ENCODE results near the gene MFSD6.
A peak's percentile ranks its signal among the peaks of the same experiment; 100 is the strongest.
"Not testable (repeated sequence)": the region's sequence is repeated elsewhere in the genome, so short reads cannot be mapped to it uniquely, and the experiment has no call there.

Gene MFSD6

DNA sequence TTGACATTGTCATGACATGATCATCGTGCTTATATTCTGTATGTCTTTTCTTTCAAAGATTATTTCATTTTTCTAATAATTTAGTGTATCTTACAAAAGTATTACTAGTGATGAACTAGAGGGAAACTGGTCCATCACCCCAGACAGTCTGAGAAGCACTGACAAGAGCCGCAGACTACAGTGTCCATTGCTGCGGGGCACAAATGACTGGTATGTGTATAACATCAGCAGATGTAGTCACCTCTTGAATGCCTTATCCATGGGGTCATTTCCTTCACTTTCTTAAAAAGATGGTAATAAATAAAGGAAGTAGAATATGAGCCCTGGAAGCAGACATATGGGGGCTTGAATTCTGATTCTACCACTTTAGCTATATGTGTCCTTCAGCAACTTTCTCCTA is 96.8 kb downstream of the MFSD6 start:
- no peak for DNase-seq

DNA sequence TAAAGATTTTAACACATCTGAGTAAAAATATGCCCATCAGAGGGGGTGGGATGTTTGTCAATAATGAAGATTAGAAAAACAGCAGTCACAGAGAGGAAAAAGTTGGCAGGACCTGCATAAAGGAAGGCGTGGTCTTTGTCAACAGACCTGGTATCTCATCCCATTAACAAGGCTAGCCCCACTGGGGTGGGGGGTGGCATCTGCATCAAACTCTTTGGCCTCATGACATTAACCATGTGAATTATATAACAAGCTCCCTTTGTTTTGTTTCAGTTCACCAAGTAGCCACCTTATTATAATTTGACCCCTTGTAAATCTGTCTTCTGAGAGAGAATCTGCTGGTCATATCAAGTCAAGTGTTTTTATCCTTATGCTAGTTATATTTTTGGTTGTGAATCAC is 97.5 kb downstream of the MFSD6 start:
- DNase-seq, result no peak

DNA sequence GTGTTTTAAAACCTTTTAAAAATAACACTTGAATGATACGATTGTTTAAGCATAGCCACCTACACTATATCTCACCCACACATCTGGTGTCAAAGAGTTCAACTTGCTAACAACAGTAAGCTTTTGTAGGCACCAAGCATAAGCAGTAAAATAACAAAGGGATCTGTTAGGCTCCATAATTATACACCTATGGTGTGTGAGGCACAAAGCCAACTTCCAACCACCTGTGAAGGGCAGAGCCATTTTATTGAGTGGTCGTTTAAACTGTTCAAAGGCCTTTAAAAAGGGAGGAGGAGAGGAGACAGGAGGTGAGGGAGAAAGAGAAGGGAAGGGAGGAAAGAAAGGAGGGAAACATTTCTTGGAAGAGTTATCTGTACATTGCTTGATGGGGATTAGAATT is 98.5 kb downstream of the MFSD6 start:
- DNase-seq, result peak; percentile 85

DNA sequence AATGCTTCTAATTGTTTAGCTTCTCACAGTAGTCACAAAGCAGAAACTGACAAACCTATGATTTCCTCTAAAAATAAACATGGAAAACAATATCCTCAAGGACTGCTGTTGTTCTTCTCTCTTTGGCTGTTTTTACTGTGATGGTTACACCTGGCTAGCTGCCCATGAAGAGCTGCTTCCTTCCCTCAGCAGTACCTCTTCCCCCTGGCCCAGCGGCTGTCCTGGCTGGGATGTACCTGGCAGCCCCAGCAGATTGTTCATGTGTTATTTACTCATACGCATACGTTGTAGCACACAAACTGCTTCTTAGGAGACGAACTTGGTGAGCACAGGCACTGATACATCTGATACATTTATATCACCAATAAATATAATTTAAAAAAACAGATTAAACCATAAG is 99.0 kb downstream of the MFSD6 start:
- DNase-seq, result peak; percentile 82

DNA sequence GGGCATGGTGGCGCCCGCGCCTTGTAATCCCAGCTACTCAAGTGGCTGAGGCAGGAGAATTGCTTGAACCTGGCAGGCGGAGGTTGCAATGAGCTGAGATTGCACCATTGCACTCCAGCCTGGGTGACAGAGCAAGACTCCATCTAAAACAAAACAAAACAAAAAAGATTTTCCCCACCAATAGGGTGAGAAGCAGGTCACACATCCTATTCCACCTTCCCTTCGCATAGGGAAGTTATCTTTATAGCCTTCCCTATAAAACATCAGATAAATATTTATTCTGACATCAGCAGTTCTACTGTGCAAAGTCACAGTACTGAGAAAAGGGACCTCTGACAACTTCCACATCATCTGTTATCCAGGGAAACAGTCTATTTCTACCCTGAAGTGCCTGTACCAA is 101.7 kb downstream of the MFSD6 start:
- DNase-seq, result not testable (repeated sequence)

DNA sequence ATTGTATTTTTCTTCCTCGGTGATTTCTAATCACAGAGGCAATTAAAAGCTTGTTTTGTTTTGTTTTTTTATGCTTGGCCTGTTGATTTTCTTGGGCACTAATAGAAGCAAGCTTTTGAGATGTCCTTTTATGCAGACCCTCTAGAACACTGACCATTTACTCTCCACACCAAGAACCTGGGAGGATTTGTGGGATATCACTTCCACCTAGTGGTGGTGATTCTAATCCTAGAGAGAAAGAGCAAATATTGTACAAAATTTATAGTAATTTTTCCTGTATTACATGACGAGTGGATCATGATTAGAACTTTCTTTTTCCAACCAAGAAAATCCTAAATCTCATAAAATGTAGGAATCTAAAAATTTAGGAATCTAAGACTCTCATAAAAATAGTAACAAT is 102.9 kb downstream of the MFSD6 start:
- peak; percentile 24 for DNase-seq

DNA sequence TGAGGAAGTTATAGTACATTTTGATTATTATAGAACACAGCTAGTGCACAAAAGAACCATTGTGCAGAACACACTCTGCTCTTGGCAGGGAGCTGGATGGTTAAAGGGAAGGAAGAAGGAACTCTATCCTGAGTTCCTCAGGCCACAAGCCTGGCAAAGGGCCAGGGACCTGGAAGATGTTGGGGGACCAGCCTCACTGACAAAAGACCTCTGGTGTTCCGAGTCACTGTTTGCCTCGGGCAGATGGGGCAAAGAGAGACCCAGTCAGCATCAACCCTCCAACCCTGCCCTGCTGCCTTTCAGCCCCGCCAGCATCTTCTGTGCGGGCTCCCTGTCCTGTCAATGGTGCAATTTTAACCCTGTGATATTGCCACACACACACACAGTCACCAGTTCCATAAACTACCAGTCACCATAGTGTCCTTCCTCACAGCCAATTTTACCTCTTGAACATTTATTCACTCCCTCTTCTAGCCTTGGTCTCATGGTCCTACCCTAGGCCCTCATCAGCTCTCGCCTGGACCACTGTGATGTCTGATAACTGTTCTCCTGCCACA is 104.5 kb downstream of the MFSD6 start:
- DNase-seq, result no peak

DNA sequence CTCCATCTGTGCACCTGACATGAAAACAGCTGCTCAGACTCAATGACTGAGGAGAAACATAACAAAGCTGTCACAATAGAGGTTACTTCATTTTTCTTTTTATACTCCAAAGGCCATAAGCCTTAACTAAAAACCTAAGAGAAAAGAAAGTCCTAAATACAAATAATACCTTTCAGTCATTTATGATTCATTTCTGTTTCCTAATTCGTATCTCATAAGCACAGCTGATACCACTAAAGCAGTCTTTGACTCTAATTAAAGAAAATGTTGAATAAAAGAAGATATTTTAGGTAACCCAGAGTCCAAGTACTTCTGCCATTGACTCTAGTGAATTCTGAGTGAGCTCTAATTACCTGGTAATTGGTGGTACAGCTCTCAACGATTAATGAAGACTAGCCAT is 105.7 kb downstream of the MFSD6 start:
- DNase-seq, result no peak

DNA sequence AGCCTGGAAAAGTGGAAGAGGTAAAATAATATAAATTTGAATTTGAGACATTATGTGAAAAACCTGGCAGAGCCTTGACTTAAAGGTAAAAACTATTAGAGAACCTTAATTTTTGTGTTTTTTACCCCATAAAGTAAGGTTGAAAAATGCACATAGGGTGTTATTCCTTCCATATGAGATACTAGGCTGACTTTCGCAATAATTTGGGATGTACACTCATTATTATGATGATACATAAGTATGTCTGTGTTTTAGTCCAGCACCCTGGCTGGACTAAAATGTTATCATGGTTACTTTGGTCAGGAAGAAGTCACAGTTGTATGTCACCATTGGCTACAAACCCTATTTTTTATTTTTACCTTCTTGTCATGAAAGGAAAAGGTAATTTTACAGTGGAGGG is 106.5 kb downstream of the MFSD6 start:
- DNase-seq, result no peak

DNA sequence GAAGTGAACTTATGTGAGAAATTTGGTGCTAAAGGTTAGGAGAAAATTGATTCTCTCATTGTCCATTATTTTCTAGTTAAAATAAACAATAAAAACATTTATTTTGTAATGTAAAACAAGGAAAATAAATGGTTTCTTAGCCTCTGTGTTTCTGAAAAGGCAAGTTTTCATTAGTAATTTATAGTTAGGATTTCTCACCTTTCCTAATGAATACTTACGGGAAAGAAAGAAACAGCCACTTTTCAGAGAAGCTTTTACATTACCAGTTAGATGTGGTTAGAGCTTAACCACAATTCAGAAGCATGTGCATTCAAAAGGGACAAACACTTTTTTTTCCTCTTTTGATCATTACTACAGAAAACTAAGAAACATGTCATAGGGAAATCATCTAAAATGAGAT is 107.5 kb downstream of the MFSD6 start:
- no peak for DNase-seq

DNA sequence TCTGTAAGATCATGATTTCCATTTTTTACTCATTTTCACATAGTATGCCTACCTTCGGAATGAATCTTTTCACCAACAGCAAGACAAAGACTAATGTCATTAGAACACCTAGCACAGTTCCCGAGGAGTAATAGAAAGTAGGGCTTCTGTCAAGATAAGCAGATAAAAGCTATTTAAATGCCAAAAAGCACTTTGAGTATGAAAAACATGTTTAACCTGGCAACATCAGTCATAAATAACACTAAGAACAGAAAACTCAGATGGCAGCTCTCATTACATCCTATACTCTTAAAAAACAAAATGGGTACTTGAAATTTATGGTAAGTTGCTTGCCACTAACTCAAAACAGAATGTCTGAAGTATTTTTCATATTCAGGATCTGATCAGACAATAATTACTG is 109.3 kb downstream of the MFSD6 start:
- no peak for DNase-seq

DNA sequence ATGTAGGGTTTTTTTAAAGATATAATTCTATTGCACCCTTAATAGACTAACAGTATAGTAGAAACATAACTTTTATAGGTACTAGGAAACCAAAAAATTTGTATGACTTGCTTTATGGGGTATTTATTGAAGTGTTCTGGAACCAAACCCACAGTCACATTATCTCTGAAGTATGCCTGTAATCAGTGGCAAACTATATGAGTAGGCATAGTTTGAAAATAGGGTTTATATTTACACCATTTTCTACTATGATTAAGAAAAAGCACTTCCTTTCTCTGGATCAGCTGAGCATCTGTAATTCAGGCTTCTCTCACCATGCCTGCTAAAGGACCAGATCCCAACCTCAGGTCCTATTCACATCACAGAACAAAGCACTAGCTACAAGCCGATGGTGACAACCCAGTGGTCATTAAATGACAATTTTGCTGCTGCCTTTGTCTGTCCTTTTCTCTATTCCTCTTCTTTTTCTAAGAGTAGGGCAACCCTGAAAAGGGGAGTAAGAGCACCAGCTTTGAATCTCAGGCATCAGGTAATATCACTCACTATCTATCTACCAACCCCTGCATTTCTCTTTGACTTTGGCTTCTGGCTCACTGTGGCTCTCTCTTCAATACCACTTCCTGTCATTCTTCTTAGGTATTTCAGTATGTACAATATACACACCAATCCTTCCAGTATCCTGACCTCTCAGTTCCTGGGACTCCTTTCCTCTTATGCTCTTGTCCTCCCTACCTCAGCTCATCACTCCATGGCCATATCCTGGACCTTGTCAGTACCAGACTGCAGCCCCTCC is 112.0 kb downstream of the MFSD6 start:
- no peak for DNase-seq

DNA sequence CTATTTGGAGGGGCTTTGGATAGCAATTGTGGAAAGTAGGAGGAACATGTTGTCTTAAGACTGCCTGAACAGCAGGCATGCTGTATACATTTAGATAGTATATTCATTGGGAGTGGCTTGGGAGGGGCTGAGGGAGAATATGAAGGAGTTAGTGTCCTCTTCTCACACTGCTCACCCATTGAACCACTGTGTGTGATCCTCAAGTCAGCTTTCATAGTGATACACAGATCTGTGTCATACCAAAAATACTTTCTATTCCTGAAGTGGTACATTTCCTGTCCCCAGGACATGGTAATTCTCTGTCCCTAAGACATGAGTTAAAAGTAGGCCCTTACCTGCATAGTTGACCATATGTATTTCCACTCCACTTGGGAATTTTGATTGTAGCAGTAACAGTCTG is 116.8 kb downstream of the MFSD6 start:
- DNase-seq, result no peak

DNA sequence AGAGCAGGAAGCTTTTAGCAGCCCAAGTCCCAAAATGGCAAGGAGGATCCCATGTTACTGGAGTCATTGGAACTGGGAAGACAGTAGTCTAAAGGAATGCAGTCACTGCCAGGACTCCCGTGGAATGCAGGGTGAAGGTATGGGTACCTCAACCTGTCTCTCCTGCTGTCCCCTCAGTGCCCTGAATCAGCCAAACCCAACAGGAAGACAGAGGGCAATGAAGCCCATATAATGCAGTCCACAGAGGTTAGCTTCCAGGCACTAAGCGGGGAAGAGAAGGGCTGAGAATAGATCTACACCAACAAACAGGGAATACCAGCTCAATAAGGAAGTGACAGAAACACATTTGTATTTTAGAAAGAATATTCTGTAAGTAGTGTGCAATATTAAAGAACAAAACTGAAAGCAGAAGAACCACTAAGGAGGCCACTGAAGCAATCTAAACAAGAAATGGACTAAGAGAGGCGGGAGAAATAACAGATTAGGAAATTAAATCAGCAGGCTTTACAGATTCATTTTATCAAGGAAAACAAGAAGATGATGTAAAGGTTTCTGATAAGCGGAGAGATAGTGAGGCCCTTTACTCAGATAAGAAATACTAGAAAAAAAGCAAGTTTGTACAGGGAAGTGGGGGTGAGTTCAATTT is 118.1 kb downstream of the MFSD6 start:
- no peak for DNase-seq

DNA sequence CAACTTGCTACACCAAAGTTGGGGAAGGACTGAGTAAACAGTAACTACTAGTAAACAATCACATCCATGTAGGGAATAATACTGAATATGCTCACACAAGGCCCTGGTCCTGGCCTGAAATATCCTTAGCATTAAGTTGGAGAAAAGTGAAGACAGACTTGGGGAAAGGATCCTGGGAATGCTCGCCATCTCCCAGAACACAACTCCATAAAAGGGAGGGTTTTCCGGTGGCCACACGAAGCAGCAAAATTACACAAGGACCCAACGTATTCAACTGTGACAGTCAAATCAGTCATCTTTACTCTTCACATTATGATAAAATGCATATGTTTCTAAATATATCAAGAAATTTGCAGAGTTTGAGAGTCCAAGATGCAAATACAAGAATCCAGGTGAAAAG is 119.1 kb downstream of the MFSD6 start:
- DNase-seq, result no peak

DNA sequence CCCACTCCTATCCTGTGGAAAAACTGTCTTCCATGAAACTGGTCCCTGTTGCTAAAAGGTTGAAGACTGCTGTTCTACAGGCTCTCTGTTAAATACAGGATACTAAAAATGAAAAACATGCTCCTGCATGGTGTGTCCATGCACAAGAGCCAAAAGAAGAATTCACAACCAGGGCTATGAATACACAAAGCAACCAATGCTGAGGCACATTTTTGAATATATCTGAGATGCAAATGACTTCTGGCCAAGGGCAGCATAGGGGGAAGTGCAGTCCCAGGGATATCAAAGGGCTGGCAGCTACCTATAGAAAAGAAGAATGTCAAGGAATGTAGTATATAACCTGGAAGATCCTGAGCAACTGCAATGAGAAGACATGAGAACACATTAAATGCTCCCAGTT is 119.8 kb downstream of the MFSD6 start:
- no peak for DNase-seq

DNA sequence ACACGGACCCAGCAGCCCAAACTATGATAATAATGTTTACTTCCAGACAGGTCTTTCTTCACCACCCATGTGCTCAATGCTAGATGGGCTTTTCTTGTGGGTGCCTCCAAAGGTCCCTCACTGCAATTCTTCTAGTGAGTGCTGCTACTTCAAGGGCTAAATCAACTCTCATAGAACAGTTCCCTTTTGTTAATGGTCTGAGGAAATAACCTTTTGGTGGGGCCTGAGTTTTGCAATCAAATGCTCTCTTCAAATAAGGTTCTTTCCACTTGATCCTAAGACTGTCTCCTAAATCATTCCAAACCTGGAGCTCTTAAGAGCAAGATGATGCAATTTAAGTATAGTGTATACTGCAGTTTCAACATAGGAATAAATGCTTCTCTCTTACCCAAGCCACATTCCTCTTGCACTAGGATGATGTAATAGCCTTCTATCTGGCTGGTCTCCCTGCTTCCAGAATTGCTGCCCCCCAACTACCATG is 120.4 kb downstream of the MFSD6 start:
- DNase-seq, result no peak

DNA sequence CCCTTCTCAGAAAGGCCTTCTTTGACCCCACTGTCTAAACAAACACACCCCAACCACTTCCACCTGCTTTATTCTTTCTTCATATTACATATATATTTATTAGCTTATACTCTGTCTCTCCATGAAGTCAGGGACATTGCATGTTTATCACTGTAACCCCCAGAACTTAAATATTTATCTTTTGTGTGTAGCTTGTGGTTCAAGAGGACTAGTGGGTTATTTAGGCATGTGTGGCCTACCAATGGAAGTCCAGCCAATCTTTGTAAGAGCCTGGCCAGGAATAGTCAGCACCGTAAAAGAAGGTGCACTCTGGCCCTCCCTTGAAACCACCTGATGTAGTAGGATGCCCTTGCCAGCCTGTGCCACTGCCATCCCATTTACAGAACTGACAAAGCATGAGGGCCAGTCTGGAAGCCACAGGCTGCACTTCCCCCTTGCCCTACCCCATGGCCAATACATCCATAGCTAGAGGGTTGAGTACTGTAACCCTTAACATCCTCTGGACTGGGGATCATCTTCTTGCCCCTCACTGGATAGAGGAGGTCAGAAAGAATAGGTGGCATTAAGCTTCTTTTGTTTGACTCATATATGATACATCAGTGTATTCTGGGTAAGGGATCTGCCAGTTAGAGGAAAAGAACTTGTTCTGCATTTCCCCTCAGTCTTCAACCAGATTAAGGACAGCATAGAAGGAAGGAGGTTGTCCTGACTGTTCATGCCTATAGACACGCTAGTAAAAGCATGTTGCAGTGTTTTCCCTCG is 121.5 kb downstream of the MFSD6 start:
- no peak for DNase-seq

DNA sequence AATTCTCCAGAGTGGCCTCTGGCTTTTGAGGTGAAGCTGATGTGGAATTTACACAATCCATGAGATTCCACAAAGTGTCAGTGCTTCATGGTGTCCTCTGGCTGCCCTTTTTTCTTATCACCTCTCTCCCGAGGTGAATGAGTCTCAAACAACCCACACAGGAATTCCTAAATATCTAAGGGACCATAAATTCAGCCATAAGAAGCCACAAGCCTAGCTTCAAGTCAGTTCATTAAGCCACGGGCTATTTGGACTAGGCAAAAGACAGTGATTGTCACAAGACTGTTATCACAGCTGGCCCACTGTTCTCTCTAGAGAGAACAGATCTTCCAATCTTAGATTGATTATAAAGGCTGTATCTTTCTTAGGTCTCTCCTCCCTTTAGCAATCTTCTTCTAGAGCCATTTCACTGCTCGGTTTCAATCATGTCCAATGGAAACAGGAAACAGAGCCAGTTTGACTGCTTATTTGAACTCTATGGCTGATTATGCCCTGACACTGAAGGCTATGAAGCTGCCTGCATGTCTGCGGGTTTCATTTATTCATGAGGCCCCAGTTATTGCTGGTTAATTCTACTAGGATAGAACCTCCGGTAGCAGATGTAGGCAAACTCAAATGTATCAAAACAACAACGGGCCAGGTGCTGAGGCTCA is 122.2 kb downstream of the MFSD6 start:
- DNase-seq, result no peak

DNA sequence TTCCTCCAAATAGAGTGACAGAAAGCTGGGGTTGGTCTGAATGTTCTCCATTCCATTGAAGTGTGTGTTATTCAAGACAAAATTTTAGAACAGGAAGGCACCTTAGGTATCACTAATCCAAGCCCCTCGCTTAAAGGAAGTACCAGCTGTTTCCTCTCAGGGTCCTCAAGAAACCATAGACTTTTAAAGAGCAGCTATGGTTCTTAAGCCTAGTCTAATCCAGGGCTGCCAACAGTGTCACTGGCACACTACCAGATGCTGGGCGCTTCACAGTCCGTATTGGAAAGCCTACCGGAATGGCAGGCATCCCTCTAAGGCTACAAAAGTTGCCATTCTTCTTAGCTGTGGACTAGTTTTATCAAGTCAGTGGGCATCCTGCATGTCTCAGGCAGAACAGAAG is 124.4 kb downstream of the MFSD6 start:
- DNase-seq, result peak; percentile 7

DNA sequence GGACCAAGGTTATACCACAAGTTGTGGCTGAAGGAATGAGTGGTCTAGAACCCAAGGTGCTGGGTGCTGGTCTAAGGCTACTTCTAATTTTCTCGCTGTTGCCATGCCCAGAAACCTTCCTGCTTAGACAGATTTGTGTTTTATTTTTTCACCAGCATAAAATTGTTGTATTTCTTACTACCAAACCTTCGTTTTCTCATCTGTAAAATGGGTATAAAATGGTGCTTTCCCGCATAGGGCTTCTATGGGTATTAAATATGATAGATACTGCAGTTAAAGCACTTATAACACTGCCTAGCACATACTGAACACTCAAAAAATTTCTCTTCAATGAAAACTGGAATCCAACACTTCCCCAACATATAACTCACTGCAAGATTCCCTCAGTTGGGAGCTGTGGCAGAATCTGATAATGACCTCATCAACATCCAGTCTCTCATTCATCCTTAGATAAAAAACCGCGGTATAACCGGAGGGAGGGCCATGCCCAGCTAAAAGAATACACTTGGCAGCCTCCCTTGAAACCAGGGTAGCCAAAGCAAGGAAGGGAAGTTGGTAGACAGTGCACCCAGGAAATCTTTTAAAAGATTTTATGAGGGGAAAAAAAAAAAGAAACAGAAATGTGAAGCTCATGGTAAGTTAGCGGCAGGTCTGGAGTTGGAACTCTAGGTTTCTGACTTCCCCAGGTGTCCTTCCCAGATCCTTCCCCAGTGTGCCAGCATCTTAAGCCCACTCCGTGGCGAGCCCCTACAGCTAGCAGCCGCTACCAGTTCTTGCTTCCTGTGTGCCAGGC is 125.2 kb downstream of the MFSD6 start:
- no peak for DNase-seq

DNA sequence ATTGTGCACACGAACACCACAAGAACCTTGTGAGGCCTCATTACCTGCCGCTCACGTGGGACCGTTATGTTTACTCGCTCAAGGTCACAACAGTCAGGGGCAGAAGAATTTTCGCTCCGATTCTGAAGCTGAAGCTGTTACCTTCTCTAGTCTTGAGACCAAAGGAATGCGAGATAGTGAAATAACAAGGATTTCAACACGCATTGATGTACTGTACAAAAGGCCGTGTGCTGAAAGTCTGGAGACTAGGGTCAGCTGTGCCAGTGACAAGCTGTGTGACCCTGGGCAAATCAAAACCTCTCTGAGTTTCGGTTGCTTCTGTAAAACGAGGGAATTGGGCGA is 125.8 kb downstream of the MFSD6 start:
- DNase-seq, result no peak

All from NCI-H1092 treated with DMSO at 0.1 percent for 48 hours (cell line).